ENCODE data around the gene HAVCR2. TPM values are rescaled to one million over a fixed set of nuclear protein-coding genes. Genes with fewer than 3 reads are reported as not detected.

Gene HAVCR2
- polyA plus RNA-seq, result 1 to 10 TPM; 1.2 to 7.5 (median 6.6) TPM

DNA sequence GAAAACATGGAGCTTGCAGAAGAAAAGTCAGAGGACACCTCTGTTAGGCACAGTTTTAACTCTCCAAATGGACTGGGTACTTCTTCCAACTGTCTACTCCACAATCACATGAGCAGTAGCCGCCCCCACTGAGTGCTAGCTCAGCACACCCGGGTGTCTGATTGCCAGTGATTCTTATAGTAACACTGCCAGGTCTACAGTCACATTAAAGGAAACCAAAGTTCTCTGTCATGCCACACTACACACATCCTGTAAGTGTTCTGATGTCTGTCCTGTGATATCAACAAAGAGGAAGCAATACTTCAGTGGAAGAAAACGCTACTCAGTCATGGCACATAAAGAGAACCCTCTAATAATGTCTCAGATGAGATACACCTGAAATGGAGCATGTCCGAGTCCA is at the start of gene HAVCR2:
Gene HAVCR2, minus strand, starts transcription at position 69 of the 400 bp plus-strand sequence. Its CDS starts 61 bp downstream, at position 8.
- WGBS, 3 donors, result 47 to 68% (median 54%) methylated on average over 4 of the region's 4 CpGs
- H3K27ac ChIP-seq (ENCODE audit: low read depth, low read length), result no peak within 1 kb of the TSS

DNA sequence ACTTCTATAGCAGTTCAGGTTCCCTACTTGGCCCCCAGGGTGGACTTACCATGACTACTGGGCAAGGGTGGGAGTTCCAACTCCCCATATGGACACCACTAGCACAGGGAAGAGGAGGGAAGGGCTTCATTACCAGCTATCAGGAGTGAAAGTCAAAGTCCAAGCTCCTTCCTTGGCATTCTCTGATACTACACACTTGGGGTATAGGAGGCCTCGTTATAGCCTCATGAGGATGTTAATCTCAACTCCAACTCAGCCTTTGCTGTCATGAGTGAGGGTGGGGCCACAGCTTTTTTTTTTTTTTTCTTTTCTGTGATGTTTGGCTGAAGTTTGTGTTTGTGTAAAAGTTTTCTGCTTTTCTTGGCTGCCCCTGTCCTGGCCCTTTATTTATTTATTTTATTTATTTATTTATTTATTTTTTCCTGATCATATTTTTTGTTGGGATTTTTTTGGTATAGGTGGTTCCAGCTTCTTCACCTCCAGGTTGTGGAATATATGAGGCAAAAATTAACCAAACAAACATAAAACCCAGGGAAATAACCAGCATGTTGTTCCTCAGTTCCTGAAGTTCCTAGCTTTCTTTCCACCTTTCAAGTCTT is 48.5 kb upstream of the HAVCR2 start:
- no peak overlapping the region for H3K27ac ChIP-seq (ENCODE audit: low read depth, low read length)
- WGBS, 3 donors, result 50 to 93% (median 83%) methylated on average over 1 of the region's 1 CpG

DNA sequence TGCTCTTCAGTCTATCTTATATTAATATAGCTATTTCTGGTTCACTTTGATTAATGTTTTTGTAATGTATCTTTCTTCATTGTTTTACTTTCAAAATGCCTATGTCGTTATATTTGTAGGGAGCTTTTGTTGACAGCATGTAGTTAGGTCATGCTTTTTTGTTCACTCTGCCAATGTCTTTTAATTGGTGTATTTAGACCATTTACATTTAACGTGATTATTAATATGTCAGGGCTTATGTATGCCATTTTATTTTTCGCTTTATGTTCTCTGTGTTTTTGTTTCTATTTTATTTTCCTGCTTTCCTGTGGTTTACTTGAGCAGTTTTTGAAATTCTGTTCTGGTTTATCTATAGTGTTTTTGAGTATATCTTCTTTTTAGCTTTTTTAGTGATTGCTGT is 46.5 kb upstream of the HAVCR2 start:
- 66 to 83% (median 72%) methylated on average over 3 of the region's 3 CpGs for WGBS, 3 donors
- H3K27ac ChIP-seq (ENCODE audit: low read depth, low read length), result no peak overlapping the region

DNA sequence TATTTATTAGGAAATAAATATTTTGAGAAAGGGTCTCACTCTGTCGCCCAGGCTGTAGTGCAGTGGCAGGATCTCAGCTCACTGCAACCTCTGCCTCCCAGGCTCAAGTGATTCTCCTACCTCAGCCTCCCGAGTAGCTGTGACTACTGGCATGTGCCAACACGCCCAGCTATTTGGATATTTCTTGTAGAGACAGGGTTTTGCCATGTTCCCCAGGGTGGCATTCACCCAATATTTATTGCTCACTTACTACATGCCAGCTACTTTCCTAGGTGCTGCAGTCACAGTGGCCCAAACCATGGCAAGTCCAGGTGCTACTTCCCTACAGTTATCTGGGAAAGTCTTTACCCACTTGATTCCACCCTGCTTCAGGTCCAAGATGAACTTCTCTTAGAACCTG is 42.2 kb upstream of the HAVCR2 start:
- H3K27ac ChIP-seq (ENCODE audit: low read depth, low read length), result no peak overlapping the region
- 84 to 93% (median 90%) methylated on average over 3 of the region's 3 CpGs for WGBS, 3 donors

DNA sequence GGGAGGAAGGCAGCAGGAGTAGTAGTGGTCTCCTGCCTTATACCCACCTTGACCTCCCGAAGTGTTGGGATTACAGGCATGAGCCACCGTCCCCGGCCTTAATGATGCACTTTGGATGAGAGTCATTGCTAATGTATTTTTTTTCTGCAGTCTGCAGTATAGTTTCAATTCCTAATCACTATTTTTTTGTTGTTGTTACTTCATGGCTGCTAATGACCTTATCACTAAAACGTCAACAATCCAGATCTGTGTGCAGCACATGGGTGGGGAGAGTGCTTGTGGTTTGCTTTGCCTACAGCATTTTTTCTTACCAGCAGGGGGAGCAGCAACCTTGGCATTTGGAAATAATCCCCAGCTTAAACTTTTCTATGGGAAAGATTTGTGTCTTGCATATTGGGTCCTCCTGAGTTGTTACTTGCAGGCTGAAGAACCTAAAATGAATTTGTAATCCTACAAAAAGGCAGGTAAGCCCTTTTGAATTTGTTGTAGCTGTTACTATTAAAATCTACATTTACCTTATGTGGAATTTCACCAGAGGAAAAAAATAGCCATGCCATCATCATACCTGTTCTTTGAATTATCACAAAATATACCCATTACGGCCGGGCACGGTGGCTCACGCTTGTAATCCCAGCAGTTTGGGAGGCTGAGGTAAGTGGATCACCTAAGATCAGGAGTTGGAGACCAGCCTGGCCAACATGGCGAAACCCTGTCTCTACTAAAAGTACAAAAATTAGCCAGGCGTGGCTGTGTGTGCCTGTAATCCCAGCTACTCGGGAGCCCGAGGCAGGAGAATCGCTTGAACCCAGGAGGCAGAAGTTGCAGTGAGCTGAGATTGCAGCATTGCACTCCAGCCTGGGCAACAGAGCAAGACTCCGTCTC is 40.1 kb upstream of the HAVCR2 start:
- 67 to 79% (median 78%) methylated on average over 14 of the region's 14 CpGs for WGBS, 3 donors
- no peak overlapping the region for H3K27ac ChIP-seq (ENCODE audit: low read depth, low read length)

DNA sequence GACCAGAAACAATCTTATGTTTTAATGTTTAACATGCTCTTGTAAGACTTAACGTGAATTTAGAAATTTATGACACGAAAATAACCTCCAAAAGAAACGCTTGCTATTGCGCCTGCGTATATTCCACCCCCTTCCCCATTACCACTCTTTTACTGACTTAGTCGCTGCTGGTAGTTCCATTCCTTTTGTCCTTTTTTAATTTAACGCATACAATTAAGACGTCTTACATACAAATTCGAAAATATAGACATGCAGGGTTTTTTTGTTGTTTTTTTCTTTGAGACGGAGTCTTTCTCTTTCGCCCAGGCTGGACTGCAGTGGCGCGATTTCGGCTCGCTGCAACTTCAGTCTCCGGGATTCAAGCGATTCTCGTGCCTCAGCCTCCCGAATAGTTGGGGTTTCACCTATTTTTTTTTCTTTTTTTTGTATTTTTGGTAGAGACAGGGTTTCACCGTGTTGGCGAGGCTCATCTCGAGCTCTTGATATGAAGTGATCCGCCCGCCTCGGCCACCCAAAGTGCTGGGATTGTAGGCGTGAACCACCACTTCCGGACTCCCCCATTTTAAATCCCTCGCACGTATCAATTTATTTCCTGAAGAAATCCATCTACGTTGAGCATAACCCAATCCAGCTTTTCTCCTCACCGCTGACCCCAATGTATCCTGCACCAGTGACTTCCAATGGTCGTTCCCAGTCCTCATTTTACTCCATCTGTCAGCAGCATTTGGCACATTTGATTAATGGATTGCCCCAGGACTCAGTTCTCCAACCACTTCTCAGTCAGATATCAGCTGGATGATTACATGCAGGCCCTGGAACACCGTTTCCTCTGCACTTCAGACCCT is 34.5 kb upstream of the HAVCR2 start:
- WGBS, 3 donors, result 7 to 13% (median 10%) methylated on average over 33 of the region's 33 CpGs
- no peak overlapping the region for H3K27ac ChIP-seq (ENCODE audit: low read depth, low read length)

DNA sequence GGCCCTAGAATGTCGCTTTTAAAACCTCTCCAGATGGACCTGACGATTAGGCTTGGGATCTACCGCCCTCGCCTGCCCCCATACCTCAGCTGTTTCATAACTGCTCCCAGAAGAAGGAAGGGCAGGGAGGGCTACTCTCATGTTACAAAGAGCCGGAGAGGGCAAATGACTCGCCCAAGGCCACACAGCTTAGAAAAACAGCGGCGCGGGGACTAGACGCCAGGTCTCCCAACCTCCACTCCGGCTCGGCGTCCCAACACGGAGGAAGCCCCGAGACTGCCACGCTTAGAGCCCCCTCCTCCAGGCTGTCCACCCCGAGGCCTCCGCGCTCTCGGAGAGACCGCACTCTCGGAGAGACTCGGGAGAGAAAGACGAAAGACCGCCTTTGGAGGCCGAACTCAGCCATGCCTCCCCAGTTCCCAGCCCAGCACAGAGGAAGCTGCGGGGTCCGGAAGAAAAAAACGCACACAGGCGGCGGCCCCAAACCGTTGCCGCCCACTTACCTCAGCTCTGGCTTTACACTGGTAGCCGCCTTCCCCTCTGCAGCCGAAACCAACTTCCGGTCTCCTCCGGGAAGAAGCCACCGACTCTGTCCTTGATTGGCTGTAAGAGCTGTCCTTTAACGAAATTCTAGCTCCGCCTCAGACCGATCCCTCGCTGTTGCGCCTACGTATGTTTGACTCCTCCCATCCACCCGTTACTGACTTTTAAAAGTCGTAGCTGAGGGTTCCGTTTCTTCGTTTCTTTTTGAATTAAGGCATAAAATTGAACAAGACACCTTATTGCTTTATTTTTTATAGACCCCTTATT is 33.7 kb upstream of the HAVCR2 start, which contains the start of gene MED7:
Gene MED7, minus strand, starts transcription at position 549 of the 810 bp plus-strand sequence. CDS start 3,434 bp downstream, outside the sequence.
- 0 to 1% (median 1%) methylated on average over 48 of the region's 48 CpGs for WGBS, 3 donors
- no peak within 1 kb of the TSS for H3K27ac ChIP-seq (ENCODE audit: low read depth, low read length)

DNA sequence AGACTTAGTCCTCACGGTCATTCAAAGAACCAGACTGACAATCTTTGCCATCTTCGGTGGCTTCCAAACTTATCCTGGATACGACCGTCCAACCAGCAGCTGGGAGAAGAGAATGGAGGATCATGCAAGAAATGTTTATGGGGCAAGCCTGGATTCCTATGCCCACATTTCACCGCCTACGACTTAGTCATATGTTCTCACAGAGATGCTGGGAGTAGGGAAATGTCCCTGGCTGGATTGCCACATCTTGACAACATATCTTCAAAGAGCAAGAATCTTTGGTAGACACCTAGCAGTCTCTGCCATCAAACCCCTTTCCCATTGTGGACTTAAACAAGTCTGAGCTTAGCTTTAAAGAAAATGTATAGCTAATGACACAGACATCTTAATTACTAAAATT is 28.8 kb upstream of the HAVCR2 start:
- 95 to 98% (median 95%) methylated on average over 6 of the region's 6 CpGs for WGBS, 3 donors
- no peak overlapping the region for H3K27ac ChIP-seq (ENCODE audit: low read depth, low read length)

DNA sequence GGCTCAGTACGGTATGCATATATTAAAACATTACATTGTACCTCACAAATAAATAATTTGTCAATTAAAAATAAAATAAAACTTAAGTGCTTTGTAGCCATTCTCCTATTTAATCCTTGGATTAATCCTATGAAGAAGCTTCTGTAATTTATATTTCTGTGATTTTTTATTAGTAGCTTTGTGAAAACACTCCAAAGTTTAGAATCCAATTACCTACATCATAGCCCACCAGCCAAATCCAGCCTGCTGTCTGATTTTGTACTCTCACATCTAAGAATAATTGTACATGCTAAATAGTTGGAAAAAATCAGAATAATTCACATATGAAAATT is 23.4 kb upstream of the HAVCR2 start:
- 6 to 34% (median 31%) methylated on average over 1 of the region's 1 CpG for WGBS, 3 donors
- H3K27ac ChIP-seq (ENCODE audit: low read depth, low read length), result no peak overlapping the region

DNA sequence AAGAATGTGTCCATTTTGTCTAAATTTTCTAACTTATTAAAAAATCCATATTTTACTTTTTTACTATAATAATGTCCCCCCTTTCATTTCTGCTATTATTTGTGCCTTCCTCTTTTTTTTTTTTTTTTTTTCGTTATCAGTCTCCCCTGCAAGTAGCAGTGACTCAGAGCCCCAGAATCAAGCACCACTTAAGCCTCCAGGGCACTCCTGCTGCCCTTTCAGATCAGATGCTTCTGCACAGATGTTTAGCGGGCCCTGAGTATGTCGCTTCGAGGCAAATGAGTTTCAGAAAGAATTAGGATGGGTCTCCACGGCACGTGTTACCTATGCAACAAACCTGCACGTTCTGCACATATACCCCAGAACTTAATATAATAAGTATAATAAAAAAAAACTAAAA is 22.1 kb upstream of the HAVCR2 start:
- H3K27ac ChIP-seq (ENCODE audit: low read depth, low read length), result no peak overlapping the region
- WGBS, 3 donors, result 55 to 72% (median 69%) methylated on average over 7 of the region's 7 CpGs

DNA sequence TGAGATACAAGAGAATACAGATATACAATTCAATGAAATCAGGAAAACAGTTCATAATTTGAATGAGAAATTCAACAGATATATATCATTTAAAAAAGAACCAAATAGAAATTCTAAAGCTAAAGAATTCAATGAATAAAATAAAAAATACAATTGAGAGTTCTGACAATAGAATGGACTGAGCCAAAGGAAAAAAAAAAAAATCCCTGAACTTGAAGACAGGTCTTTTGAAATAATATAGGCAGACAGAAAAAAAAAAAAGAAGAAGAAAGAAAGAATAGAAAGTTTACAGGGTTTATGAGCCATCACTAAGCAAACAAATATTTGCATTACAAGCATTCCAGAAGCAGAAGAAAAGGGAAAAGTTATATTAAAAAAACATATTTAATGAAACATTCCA is 12.9 kb upstream of the HAVCR2 start:
- H3K27ac ChIP-seq (ENCODE audit: low read depth, low read length), result no peak overlapping the region

DNA sequence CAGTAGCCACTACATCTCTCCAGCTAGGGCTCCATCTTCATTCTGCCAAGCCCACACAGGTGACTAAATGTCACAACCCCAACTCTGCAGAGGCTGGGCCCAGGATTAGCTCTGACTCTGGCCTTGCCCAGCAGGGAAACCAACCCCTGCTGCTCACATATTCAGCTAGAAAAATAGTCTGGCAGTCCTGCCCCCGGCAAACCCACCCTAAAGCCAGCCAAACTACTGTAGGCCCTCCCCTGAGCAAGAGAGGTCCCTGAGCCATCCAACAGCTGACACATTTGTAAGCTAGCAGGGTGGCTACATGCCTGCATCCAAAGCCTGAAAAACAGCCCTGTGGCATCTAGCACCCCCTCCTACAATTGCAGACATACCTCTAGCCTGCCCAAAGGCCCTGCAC is 11.3 kb upstream of the HAVCR2 start:
- no peak overlapping the region for H3K27ac ChIP-seq (ENCODE audit: low read depth, low read length)
- 71 to 79% (median 79%) methylated on average over 1 of the region's 1 CpG for WGBS, 3 donors

DNA sequence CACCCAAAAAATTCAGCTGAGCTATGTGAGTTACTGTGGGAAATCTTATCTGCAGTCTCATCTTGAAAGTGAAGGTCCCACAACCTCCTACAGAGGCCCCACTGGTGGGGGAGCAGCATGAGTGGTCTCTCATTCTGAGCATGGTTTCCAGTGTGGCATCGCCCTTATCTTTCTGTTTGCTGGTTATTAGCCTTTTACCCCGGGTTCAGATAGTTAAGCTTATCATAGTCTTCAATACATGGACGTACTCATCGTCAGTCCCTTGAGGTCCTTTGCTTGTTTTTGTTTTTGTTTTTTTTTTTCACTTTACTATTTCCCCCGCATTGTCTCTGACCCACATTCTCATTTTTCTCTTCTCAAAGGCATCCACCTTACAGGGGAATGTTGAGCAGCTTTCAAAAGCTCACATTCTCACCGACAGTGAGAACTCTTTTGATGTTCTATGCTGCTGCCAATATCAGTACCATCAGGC is 7.7 kb upstream of the HAVCR2 start:
- WGBS, 3 donors, result 62 to 80% (median 77%) methylated on average over 6 of the region's 6 CpGs
- H3K27ac ChIP-seq (ENCODE audit: low read depth, low read length), result no peak overlapping the region

DNA sequence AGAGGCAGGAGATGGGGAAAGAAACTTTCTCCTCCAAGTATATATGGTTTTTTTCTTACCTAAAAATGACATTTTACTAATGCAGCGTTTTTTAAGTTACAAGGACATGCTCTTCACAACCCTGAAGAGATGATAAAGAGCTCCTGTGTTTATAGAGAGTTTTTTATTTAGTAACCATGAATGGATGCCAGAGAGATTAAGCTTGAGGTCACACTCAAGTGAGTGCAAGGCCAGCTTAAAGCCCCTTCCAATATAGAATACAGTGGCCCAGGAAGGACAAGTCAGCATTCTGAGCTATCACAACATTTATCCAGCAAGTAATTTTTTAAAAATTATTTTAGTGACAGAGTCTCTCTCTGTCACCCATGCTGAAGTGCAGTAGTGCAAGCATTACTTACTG is 6.7 kb upstream of the HAVCR2 start:
- no peak overlapping the region for H3K27ac ChIP-seq (ENCODE audit: low read depth, low read length)
- WGBS, 3 donors, result 24 to 67% (median 38%) methylated on average over 1 of the region's 1 CpG

DNA sequence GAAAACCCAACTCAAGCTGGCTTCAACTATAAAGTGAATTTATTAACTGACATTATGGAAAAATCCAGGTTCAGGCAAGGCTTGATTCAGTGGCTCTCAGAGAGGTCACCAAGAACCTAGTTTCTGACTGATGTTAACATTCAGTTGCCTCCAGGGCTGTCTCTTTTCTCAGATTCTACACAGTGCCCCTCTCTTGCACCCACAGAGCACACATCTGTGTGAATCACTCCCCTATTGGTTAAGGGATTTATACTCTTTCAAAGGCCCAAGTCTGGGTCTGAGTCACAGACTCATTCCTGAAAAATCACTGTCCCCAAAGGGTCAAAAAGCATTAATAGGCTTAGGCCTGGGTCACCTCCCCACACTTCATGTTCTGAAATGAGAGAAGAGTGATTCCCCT is 6.2 kb upstream of the HAVCR2 start:
- no peak overlapping the region for H3K27ac ChIP-seq (ENCODE audit: low read depth, low read length)

DNA sequence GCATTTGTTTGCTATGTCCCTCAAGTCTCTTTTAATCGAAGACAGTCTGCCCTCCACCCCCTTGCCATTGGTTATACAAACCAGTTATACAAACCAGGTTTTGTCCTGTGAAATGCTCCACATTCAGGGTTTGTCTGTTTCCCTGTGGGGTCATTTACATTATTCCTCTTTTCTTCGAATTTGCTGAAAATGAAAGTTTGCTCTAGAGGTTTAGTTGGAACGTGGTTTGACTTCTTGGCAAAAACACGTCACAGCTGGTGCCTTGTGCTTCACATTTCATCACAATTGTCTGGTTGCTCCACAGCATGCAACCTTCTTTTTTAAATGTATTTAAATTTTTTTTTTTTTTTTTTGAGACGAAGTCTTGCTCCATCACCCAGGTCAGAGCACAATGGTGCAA is 4.2 kb upstream of the HAVCR2 start:
- H3K27ac ChIP-seq (ENCODE audit: low read depth, low read length), result no peak overlapping the region
- WGBS, 3 donors, result 36 to 61% (median 38%) methylated on average over 5 of the region's 5 CpGs

DNA sequence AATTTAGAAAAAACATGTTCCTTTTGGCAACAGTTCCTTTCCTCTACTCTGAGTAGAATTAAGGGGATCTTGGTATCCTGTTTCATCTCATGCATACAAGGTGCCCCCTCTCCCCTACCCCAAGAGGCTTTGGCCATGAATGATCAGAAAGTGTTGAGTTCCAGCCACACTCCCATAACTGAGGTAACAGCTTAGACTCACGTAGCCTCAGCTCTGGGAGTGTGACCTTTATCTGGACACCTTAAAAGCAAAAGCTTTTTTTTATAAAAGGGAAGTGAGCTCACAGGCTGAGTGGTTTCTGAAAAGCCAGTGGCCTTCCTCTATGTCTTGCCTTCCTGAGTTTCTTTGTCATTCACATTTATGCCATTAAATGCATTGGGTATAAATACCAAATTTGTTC is 900 bp upstream of the HAVCR2 start:
- H3K27ac ChIP-seq (ENCODE audit: low read depth, low read length), result no peak overlapping the region
- WGBS, 3 donors, result 33 to 57% (median 35%) methylated on average over 1 of the region's 1 CpG

DNA sequence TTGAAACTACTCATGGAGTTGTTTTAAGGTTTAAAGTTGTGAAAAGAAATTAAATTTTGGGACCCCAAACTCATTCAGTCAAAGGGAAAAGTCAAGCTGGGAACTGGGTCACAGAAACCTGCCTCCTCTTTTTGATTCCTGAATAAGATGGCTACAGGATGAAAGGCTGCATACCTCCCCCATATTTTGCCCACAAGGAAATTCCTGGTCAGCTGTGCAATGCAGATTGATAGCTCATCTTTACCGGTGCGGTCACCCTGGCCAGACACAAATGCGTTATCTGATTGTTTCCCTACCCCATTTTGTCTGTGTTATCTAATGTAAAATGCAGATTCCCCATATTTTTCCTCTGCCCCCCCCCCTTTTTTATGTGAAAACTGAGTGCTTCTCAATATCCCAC is 1.3 kb downstream of the HAVCR2 start:
- 59 to 66% (median 60%) methylated on average over 3 of the region's 3 CpGs for WGBS, 3 donors
- no peak overlapping the region for H3K27ac ChIP-seq (ENCODE audit: low read depth, low read length)

All from adipose tissue (tissue), 3 donors.